H1 (cell line): ENCODE measurements around the gene SLC9A2. TPM values are rescaled to one million over a fixed set of nuclear protein-coding genes. Genes with fewer than 3 reads are reported as not detected.

Experiments used
- ASH2L ChIP-seq: fragments of 200-600, 300-600 bp; sonication (generic); IDR thresholded peaks from one replicate; pipeline ENCODE4 v1.7.1; 2017; ENCODE audit warnings: low read length
- CREB1 ChIP-seq: IDR thresholded peaks from 2 replicates; pipeline ENCODE4 v1.6.1; 2012; ENCODE audit warnings: inconsistent platforms
- POU5F1 ChIP-seq: IDR thresholded peaks from 2 replicates; pipeline ENCODE4 v1.6.1; 2011; ENCODE audit warnings: low read depth, mild to moderate bottlenecking, low read length, moderate library complexity
- SIN3A ChIP-seq, 2 experiments: IDR thresholded peaks in 1 of 2; conservative IDR thresholded peaks in 1 of 2; 2 replicates each; pipeline ENCODE4 v1.6.1; 2011 to 2012; ENCODE audit warnings: low read length in 2 of 2, improper control_type of control experiment in 1 of 2, low read depth in 1 of 2, mild to moderate bottlenecking in 1 of 2
- SP2 ChIP-seq: IDR thresholded peaks from 2 replicates; pipeline ENCODE4 v1.6.1; 2012; ENCODE audit warnings: mild to moderate bottlenecking, low read length, inconsistent platforms
- polyA plus RNA-seq, 7 experiments: library from polyadenylated mRNA; depleted of rRNA in 3 of 7; stranded (reverse) in 5 of 7; unstranded in 2 of 7; fragments of >200 nt in 5 of 7; fragments of 200-250 nt in 2 of 7; gene quantifications; 1 replicate in 5 of 7; 2 replicates in 1 of 7; 4 replicates in 1 of 7; pipeline versions ENCODE4 v1.2.1 to v1.2.3, GENCODE V29; 2011 to 2013; ENCODE audit warnings: missing spikeins in 2 of 7, mixed read lengths in 2 of 7
- total RNA-seq: library from RNA; stranded (reverse); fragmentation: NEBNext Ultra II Directional; extraction: Animal tissue kit (Norgen Biotek cat#: 25700); gene quantifications from 2 replicates; pipeline ENCODE4 v1.2.1, GENCODE V29; 2021

The SLC9A2 gene
- total and polyA plus RNA-seq, 2 of the 8 experiments (the other 6 are each of a cell fraction or from before 2014, with no cell fraction given) = 0.06 to 0.13 TPM

GRCh38 chr2:102588213-102588939 is 31.0 kb upstream of the SLC9A2 start (continued):
- TF ChIP-seq SP2 (no peak), CREB1 (no peak), ASH2L (no peak), POU5F1 (no peak), SIN3A (conservative IDR thresholded peaks at IDR 0.05 in 1 of 2, IDR thresholded peaks at IDR 0.05 in 1 of 2; ENCODE audit: low read depth in 1 of 2, low read length in 2 of 2) (no peak)
